ENCODE data around the gene TUBA4A.
"Not testable (repeated sequence)": the region's sequence is repeated elsewhere in the genome, so short reads cannot be mapped to it uniquely, and the experiment has no call there.

The TUBA4A gene

DNA sequence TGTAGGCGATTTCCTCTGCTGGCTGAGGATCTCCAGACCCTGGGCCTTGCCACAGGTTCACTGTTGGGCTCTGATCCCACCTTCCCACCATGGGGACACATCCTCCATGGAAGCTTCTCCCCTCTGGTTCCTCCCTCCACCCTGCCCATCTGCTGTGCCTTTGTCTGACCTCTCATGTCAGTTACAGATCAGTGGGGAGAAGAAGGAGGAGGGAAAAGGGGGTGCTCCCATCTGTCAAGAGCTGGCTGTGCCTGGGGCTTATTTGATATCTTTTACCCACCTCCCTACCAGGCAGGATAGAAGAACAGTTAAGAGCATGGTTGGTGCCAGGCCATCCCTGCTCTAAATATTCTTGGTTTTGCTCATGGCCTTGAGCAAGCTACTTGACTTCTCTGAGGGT lies 13.2 kb upstream of the TUBA4A start:
- no peak for DNase-seq (ENCODE audit: low spot score)

- no peak for DNase-seq (ENCODE audit: low spot score)
These were observed 12.5 kb upstream of the TUBA4A start for GRCh38 chr2:219266232-219266631.

- no peak for DNase-seq (ENCODE audit: low spot score)
These were observed 7.5 kb upstream of the TUBA4A start for GRCh38 chr2:219261024-219261855.

DNA sequence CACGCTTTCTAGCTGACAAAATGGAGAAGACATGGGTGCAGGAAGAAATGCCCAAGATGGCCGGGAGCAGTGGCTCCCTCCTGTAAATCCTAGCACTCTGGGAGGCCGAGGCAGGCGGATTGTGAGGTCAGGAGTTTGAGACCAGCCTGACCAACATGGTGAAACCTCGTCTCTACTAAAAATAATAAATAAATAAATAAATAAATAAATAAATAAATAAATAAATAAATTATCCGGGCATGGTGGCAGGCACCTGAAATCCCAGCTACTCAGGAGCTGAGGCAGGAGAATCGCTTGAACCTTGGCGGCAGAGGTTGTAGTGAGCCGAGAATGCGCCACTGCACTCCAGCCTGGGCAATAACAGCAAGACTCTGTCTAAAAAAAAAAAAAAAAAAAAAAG lies 5.2 kb upstream of the TUBA4A start:
- DNase-seq (ENCODE audit: low spot score), result not testable (repeated sequence)

DNA sequence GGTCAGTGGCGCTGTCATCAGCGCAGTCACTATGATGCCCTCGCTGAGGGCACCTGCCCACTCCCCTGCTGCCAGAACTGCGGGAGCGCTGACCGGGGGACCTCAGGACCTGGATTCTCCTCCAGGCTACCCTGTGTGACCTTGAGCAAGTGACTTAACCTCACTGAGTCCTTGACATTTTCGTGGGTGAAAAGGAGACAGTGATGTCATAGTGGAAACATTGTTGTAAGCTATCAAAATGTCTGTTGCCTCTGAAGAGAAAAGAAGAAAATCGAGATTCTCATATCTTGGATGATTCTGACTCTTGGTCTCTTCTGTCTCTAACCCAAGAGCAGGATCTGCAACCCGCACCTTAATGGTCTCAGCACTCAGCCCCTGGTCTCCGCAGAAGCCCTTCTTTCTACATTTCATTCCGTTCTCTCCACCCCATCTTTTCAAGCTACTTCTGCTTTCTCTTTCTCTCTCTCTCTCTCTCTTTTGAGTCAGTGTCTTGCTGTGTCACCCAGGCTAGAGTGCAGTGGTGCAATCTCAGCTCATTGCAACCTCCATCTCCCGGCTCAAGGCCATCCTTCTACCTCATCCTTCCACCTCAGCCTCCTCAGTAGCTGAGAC lies 978 bp upstream of the TUBA4A start:
- no peak for DNase-seq (ENCODE audit: low spot score)

- DNase-seq (ENCODE audit: low spot score), result no peak
These were observed 592 bp downstream of the TUBA4A start, which contains the start of gene TUBA4B for GRCh38 chr2:219252900-219253752. TSS of gene TUBA4B (plus strand) at chr2:219253243. CDS start at chr2:219253408, 165 bp downstream.

GRCh38 chr2:219252570-219252899 lies 1.2 kb downstream of the TUBA4A start:
- no peak for DNase-seq (ENCODE audit: low spot score)

DNA sequence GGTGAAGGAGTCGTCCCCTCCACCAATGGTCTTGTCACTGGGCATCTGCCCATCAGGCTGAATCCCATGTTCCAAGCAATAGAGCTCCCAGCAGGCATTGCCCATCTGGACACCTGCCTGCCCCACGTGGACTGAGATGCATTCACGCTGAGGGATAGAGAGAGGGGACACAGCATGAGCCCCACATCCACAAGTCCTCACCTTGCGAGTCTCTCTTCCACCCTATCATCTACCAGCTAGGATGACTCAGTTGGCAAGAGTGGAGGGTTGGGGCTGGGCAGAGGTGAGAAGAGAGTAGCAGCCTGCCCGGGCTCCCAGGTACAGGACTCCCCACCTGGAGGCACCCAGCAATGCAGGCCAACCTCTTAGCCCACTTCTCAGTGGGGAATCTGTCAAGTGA lies 1.6 kb downstream of the TUBA4A start:
- DNase-seq (ENCODE audit: low spot score), result no peak

DNA sequence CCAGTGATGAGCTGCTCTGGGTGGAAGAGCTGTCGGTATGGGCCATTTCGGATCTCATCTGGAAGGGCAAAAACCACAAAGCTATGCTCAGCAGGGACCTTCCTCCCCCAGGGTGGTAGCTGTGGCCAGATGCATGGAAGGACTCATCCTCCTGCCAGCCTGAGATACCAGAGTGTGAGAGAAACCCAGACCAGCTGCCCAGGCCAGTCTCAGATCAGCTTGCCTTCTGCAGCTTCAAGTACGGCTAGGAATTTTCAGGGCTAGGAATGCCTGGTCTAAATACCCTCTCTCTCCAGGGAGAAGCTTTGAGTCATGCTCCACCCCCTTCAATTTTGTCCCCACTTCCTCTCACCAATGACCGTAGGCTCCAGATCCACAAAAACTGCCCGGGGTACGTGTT lies 2.1 kb downstream of the TUBA4A start:
- DNase-seq (ENCODE audit: low spot score), result no peak

DNA sequence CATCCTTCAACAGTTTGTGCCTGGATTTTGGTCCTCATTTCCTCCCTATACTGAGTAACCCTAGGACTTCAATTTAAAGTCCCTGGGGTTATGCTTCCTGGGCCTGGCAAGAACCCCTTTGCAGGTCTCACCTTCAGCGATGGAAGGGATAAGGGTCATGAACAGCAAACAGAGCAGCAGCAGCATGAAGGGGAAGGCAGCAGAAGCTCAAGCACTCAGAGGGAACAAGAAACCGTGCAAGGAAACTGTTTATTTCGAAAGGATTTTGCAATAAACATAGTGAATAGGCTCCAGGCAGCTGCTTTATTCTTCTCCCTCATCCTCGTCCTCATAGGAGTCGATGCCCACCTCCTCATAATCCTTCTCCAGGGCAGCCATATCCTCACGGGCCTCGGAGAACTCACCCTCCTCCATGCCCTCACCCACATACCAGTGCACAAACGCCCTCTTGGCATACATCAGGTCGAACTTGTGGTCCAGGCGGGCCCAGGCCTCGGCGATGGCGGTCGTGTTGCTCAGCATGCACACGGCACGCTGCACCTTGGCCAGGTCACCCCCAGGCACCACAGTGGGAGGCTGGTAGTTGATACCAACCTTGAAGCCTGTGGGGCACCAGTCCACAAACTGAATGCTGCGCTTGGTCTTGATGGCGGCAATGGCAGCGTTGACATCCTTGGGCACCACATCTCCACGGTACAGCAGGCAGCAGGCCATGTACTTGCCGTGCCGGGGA lies 3.5 kb downstream of the TUBA4A start:
- no peak for DNase-seq (ENCODE audit: low spot score)

- DNase-seq (ENCODE audit: low spot score), result peak; percentile 86
These were observed 4.3 kb downstream of the TUBA4A start for GRCh38 chr2:219249203-219249980.

DNA sequence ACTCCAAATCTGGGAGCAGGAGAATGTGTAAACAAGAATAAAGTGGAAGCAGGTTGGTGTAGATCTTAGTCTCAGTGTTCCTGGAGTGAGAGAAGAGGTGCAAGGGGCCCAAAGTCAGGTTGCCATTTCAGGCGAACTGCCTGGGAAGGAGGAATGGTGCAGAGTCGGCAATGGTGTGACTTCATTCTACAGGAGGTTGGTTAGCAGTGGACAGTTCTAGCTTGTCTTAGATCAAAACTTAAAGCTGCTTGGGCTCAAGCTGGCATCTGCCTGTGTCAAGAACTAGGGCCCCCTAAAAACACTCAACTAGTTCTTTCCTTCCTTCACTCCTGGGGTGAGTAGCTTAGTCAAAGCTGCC lies 4.9 kb downstream of the TUBA4A start:
- DNase-seq (ENCODE audit: low spot score), result no peak

DNA sequence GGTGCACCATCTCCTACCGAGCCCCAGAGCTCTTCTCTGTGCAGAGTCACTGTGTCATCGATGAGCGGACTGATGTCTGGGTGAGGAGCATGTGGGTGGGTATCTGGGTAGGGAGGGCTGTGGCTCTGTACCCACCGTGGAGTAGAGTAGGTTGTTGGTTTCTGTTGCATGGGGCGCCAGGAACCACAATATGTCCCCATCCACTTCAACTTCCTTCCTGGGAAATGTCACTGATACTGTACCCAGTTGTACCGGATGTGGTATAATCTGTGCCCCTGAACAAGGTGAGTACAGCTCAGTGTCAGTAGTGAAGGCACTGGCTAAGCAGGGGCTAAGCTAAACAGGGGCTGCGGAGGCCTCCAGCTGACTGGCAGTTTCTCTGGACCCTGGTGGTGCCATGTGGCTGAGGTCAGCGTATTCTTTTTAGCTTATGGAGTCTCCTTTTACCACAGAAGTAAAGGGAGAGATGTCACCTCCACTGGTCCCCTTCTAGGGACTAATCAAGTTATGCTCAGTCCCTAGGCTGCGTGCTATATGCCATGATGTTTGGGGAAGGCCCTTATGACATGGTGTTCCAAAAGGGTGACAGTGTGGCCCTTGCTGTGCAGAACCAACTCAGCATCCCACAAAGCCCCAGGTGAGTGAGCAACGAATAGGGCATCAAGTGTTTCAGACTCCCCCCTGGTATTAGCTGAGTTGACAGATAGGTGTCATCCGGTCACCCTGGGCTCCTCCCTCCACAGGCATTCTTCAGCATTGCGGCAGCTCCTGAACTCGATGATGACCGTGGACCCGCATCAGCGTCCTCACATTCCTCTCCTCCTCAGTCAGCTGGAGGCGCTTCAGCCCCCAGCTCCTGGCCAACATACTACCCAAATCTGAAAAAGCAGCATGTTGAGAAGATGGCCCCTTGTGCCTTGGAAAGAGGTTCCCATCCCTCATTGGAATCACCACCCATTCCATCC lies 5.8 kb downstream of the TUBA4A start:
- no peak for DNase-seq (ENCODE audit: low spot score)

- no peak for DNase-seq (ENCODE audit: low spot score)
These were observed 7.2 kb downstream of the TUBA4A start for GRCh38 chr2:219246559-219246958.

- no peak for DNase-seq (ENCODE audit: low spot score)
These were observed 7.9 kb downstream of the TUBA4A start for GRCh38 chr2:219245899-219246230.

GRCh38 chr2:219245148-219245898 lies 8.4 kb downstream of the TUBA4A start, which contains the start of the genes GLB1L and STK16:
TSS of gene GLB1L (minus strand) at chr2:219245444. CDS start at chr2:219243573, 1,871 bp downstream.
TSS of gene STK16 (plus strand) at chr2:219245479. CDS start at chr2:219246000, 521 bp downstream.
- DNase-seq (ENCODE audit: low spot score), result peak; percentile 84

GRCh38 chr2:219244789-219245147 lies 8.9 kb downstream of the TUBA4A start:
- no peak for DNase-seq (ENCODE audit: low spot score)

DNA sequence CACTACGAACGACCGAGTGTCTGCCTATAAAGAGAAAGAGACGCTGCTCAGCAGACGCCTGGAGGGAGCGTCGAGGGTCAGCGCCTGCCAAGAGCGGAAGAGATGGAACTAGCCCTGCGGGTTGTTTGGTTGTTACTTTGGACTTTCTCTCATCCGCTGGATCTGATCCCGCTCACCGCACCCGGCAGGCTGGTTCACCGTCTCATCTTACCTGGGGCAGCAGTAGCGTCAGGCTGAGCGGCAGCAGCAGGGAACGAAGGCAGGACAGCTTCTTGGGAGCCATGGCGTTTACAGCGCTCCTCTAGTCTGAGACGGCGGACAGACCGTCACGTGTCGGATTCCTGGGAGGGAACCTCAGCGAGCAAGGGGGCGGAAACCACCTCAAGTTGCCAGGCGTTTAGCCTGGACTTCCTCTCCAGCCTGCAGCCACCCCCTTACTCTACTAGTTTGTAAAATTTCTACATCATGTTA lies 10.4 kb downstream of the TUBA4A start:
- DNase-seq (ENCODE audit: low spot score), result no peak

- no peak for DNase-seq (ENCODE audit: low spot score)
These were observed 19.4 kb downstream of the TUBA4A start for GRCh38 chr2:219234331-219234730.

Measured in kidney capillary endothelial cell (primary cell).